K562 (cell line): ENCODE data around the gene FOXK2. TPM values are rescaled to one million over a fixed set of nuclear protein-coding genes. Genes with fewer than 3 reads are reported as not detected.

Source experiments
- ATAC-seq: fragments of 200-7000 bp; cut with Tn5 transposase; 3 replicates; pipeline ENCODE4 v1.9.1; 2020; ENCODE audit warnings: moderate library complexity
- BruUV-seq: library from RNA; stranded (reverse); fragments of 400-500 nt; replicated peaks from 2 replicates; lab custom pipeline; 2021; lab: Mats Ljungman, UMichigan
- CTCF ChIA-PET: fragments of 300-600 bp; formaldehyde crosslinking; extraction: SDS; loops from one replicate; lab custom pipeline; 2021; ENCODE audit warnings: low intra/inter-chr PET ratio; lab: Yijun Ruan, JAX
- POLR2A ChIA-PET: fragments of 300-600, 350-650 bp; sonication (Branson Sonifier 250); formaldehyde crosslinking; extraction: SDS; loops from one replicate; lab custom pipeline; 2021; ENCODE audit warnings: antibody characterized with exemption, inconsistent platforms; lab: Yijun Ruan, JAX
- DNase-seq, 4 experiments: peaks; one replicate each; pipeline versions ENCODE4 v3.0.0 to v3.0.0-alpha.2; 2011 to 2018; ENCODE audit warnings: low spot score in 3 of 4, mixed read lengths in 3 of 4; ENCODE audit errors: extremely low read depth in 1 of 4
- FAIRE-seq: peaks from 2 replicates; lab custom pipeline; 2011; peaks lifted over from hg19 to GRCh38; lab: Jason Lieb, UNC
- H2AFZ ChIP-seq: 2 replicates; pipeline ENCODE4 v1.6.0; 2011; ENCODE audit warnings: low read depth, low read length, control low read depth, inconsistent platforms
- H3K27ac ChIP-seq: fragments of 200-600 bp; 3 replicates; pipeline ENCODE4 v1.8.0; 2011; ENCODE audit warnings: low read depth, mild to moderate bottlenecking, control low read depth, inconsistent platforms, low read length, moderate library complexity, mixed read lengths; ENCODE audit errors: extremely low read depth
- H3K27me3 ChIP-seq, 2 experiments: fragments of 300-600 bp in 1 of 2; 2 replicates in 1 of 2; 3 replicates in 1 of 2; pipeline versions ENCODE4 v1.6.0 to v1.8.0; 2011; ENCODE audit warnings: inconsistent platforms in 2 of 2, low read length in 2 of 2, mild to moderate bottlenecking in 1 of 2, mixed read lengths in 1 of 2, moderate library complexity in 1 of 2; ENCODE audit not compliant: control insufficient read depth in 2 of 2, insufficient read depth in 2 of 2
- H3K36me3 ChIP-seq: fragments of 300-600 bp; 3 replicates; pipeline ENCODE4 v1.8.0; 2011; ENCODE audit warnings: mild to moderate bottlenecking, low read length, inconsistent platforms; ENCODE audit not compliant: control insufficient read depth, insufficient read depth
- H3K4me1 ChIP-seq, 2 experiments: fragments of 200-600 bp in 1 of 2; replicated peaks in 1 of 2; 2 replicates in 1 of 2; 3 replicates in 1 of 2; pipeline versions ENCODE4 v1.5.1 to v1.8.0; 2011; ENCODE audit warnings: inconsistent platforms in 2 of 2, low read length in 2 of 2, mild to moderate bottlenecking in 1 of 2, mixed read lengths in 1 of 2, moderate library complexity in 1 of 2; ENCODE audit not compliant: control insufficient read depth in 2 of 2, insufficient read depth in 2 of 2
- H3K4me2 ChIP-seq: 2 replicates; pipeline ENCODE4 v1.6.1; 2011; ENCODE audit warnings: low read length, control low read depth, inconsistent platforms, mixed read lengths; ENCODE audit not compliant: insufficient read depth
- H3K4me3 ChIP-seq: fragments of 200-600 bp; sonication (generic), shearing (Covaris generic); 2 replicates; pipeline ENCODE4 v1.5.1; 2016; ENCODE audit warnings: control low read depth, inconsistent platforms
- H3K79me2 ChIP-seq: fragments of 200-600 bp; 3 replicates; pipeline ENCODE4 v1.8.0; 2011; ENCODE audit warnings: low read length, inconsistent platforms; ENCODE audit not compliant: control insufficient read depth, insufficient read depth
- H3K9ac ChIP-seq, 2 experiments: 2 replicates each; pipeline versions ENCODE4 v1.6.0 to v1.6.1; 2011; ENCODE audit warnings: low read depth in 2 of 2, low read length in 2 of 2, control low read depth in 1 of 2, inconsistent platforms in 1 of 2, mild to moderate bottlenecking in 1 of 2, mixed read lengths in 1 of 2; ENCODE audit not compliant: insufficient read depth in 1 of 2
- H3K9me1 ChIP-seq: one replicate; pipeline ENCODE4 v1.6.0; 2011; ENCODE audit warnings: inconsistent platforms, mild to moderate bottlenecking, low read length, moderate library complexity; ENCODE audit not compliant: control insufficient read depth, insufficient read depth
- H3K9me3 ChIP-seq: replicated peaks from 2 replicates; pipeline ENCODE4 v1.5.1; 2011; ENCODE audit warnings: low read depth, low read length, inconsistent platforms; ENCODE audit not compliant: control insufficient read depth, insufficient read depth
- H4K20me1 ChIP-seq: replicated peaks from 2 replicates; pipeline ENCODE4 v1.6.1; 2011; ENCODE audit warnings: low read length, inconsistent platforms, mixed read lengths; ENCODE audit not compliant: control insufficient read depth, insufficient read depth
- ARNT ChIP-seq, 2 experiments: fragments of 450-650 bp; IDR thresholded peaks; 2 replicates each; pipeline ENCODE4 v1.6.1; 2016; ENCODE audit warnings: mild to moderate bottlenecking in 1 of 2
- ASH1L ChIP-seq: fragments of 450-650 bp; IDR thresholded peaks from 2 replicates; pipeline ENCODE4 v1.6.1; 2018; ENCODE audit warnings: borderline replicate concordance, mild to moderate bottlenecking, low read depth; ENCODE audit not compliant: partially characterized antibody
- LCOR ChIP-seq: sonication (generic); formaldehyde crosslinking; IDR thresholded peaks from 2 replicates; pipeline ENCODE4 v1.8.0; 2022; ENCODE audit warnings: mild to moderate bottlenecking, missing genetic modification reagents
- MAFF ChIP-seq: IDR thresholded peaks from 2 replicates; pipeline ENCODE4 v1.6.1; 2012; ENCODE audit warnings: low read length, improper control_type of control experiment
- MYC ChIP-seq, 2 experiments: fragments of 250-450 bp in 1 of 2; sonication (Bioruptor Pico) in 1 of 2; IDR thresholded peaks; 2 replicates each; pipeline versions ENCODE4 v1.5.1 to v1.6.1; 2012 to 2021; ENCODE audit warnings: low read depth in 2 of 2, borderline replicate concordance in 1 of 2, improper control_type of control experiment in 1 of 2, low read length in 1 of 2, mild to moderate bottlenecking in 1 of 2, moderate library complexity in 1 of 2
- PTTG1 ChIP-seq: fragments of 450-650 bp; IDR thresholded peaks from 2 replicates; pipeline ENCODE4 v1.6.1; 2016; ENCODE audit warnings: low read depth, mild to moderate bottlenecking, missing genetic modification characterization, missing compliant biosample characterization
- ZBTB8A ChIP-seq: fragments of 450-650 bp; IDR thresholded peaks from 2 replicates; pipeline ENCODE4 v1.6.1; 2018; ENCODE audit warnings: mild to moderate bottlenecking, moderate library complexity; ENCODE audit not compliant: partially characterized antibody
- ZNF445 ChIP-seq: fragments of 250-450 bp; sonication (Bioruptor Pico); IDR thresholded peaks from 2 replicates; pipeline ENCODE4 v1.4.0; 2020; ENCODE audit warnings: low read depth, mild to moderate bottlenecking, moderate library complexity
- WGBS: fragments of 100-300 bp; shearing (Covaris generic); methylation state at CpG from one replicate; pipeline ENCODE4 v1.1.6; 2016; ENCODE audit warnings: low coverage, mixed read lengths; ENCODE audit not compliant: insufficient coverage; ENCODE audit errors: missing lambda C conversion rate; 5-methylcytosine and 5-hydroxymethylcytosine counted together
- in situ Hi-C: fragments of 300-500 bp; cut with MboI; formaldehyde crosslinking; loops from 4 replicates; pipeline ENCODE4 v1.15.0; 2018; ENCODE audit warnings: inconsistent platforms, mixed read lengths
- intact Hi-C: fragments of 100-400 bp; cut with micrococcal nuclease; formaldehyde crosslinking; loops from 2 replicates; pipeline ENCODE4 v1.14.2; 2022
- polyA plus RNA-seq, 8 experiments: library from polyadenylated mRNA; depleted of rRNA in 4 of 8; stranded (reverse) in 5 of 8; unstranded in 3 of 8; fragments of >200 nt; fragmentation: Nextera tagmentation in 2 of 8; fragmentation: Illumina TruSeq in 1 of 8; extraction: Ambion mirVana in 2 of 8; extraction: Trizol in 1 of 8; gene quantifications; 2 replicates each; pipeline versions ENCODE4 v1.2.1 to v1.2.3, GENCODE V29; 2011 to 2014; ENCODE audit warnings: inconsistent platforms in 1 of 8, missing spikeins in 1 of 8
- total RNA-seq, 7 experiments: library from RNA; depleted of rRNA in 6 of 7; stranded (reverse); fragments of >200 nt in 6 of 7; fragmentation: Illumina TruSeq in 2 of 7; extraction: Trizol in 2 of 7; gene quantifications; 2 replicates each; pipeline versions ENCODE4 v1.2.1 to v1.2.3, GENCODE V29; 2011 to 2021; ENCODE audit warnings: low replicate concordance in 1 of 7
- TF ChIP-seq, protein P1 (sequence below): sonication (generic); formaldehyde crosslinking; IDR thresholded peaks from 2 replicates; pipeline ENCODE4 v1.8.1; 2023; ENCODE audit warnings: mild to moderate bottlenecking, missing genetic modification reagents

Gene FOXK2
- total and polyA plus RNA-seq, 9 of the 15 experiments (the other 6 are each of a cell fraction or from before 2014, with no cell fraction given), result 3.0 to 86.0 (median 44.1) TPM

DNA sequence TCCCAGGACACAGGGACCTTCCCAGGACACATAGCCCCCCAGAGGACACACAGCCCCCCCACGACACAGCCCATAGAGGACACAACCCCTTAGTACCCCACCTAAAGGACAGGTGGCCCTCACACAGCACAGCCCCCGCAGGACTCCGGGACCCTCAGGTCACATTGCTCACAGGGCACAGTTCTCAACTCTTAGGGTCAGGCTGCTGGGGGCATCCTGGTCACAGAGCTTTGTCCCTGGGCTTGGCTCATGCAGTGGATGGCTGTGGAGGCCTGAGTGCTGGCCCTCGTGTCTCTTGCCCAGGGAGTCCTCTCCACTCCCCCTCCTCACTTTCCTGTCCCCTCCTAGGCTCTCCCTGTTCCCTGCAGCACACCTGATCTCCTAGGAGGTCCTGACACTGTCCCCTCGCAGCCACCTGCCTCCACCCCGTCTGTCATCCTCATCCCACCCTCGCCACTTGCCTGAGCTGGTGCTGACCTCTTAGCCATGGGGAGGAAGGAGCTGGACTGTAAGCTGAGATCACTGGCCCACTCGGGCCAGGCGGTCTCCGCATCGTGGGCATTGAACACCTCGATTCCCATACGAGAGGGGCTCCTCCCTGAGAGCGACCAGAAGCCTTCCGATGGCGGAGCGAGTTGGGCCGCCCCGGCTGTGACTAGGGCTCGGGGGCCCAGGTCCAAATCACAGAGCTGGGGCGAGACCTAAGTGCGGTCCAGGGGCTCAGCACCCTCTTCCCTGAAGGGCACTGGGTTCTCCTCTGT is 130.1 kb downstream of the FOXK2 start:
- no peak overlapping the region for H3K4me3 ChIP-seq
- H3K9me1 ChIP-seq, result peaks cover under 1% of the 10 kb centered on the region
- POLR2A ChIA-PET, result interaction anchor here (0.5 kb wide), 1 partner anchor 494 kb away, joined by 3 read pairs; no protein-coding TSS in a partner anchor
- H4K20me1 ChIP-seq, result peaks cover 11% of the 10 kb centered on the region; the same call in 1 of the 2 replicates
- no peak for FAIRE-seq
- no peaks in the 10 kb centered on the region for H3K27me3 ChIP-seq
- ATAC-seq, result no peak
- CTCF ChIA-PET, result no interaction called here
- H3K27ac ChIP-seq, result no peak overlapping the region
- no peaks in the 10 kb centered on the region for H3K9me3 ChIP-seq
- no peak for DNase-seq
- intact Hi-C loops, result no loop called here
- peaks cover 36% of the 10 kb centered on the region for H3K79me2 ChIP-seq
- TF ChIP-seq ZBTB8A, result no peak
- TF ChIP-seq ASH1L, result no peak
- TF ChIP-seq LCOR, result no peak
- no peak for TF ChIP-seq ZNF445
- no peak for TF ChIP-seq PTTG1 (tag)
- TF ChIP-seq MAFF, result no peak
- TF ChIP-seq ARNT (IDR thresholded peaks at IDR 0.05), result no peak
- TF ChIP-seq MYC (IDR thresholded peaks at IDR 0.05; ENCODE audit: low read depth, low read length), result no peak
- TF ChIP-seq MYC (CRISPR knock-in tag; IDR thresholded peaks at IDR 0.05; ENCODE audit: borderline replicate concordance, low read depth), result no peak
- TF ChIP-seq, protein P1, sequence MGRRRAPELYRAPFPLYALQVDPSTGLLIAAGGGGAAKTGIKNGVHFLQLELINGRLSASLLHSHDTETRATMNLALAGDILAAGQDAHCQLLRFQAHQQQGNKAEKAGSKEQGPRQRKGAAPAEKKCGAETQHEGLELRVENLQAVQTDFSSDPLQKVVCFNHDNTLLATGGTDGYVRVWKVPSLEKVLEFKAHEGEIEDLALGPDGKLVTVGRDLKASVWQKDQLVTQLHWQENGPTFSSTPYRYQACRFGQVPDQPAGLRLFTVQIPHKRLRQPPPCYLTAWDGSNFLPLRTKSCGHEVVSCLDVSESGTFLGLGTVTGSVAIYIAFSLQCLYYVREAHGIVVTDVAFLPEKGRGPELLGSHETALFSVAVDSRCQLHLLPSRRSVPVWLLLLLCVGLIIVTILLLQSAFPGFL (CRISPR knock-in tag), result no peak
- TF ChIP-seq, all 486 proteins: peak for 0
- H2AFZ ChIP-seq, result no peak overlapping the region
- 83% methylated on average over 17 of the region's 22 CpGs for WGBS
- H3K36me3 ChIP-seq, result peaks cover 12% of the 10 kb centered on the region
- in situ Hi-C loops, result no loop called here
- H3K4me1 ChIP-seq, result peaks cover 11 to 45% of the 10 kb centered on the region in 2 experiments; a peak in 4 of 5 replicates
- H3K9ac ChIP-seq, result peak overlapping the region in 1 of 2 experiments; percentile 23; a peak in 1 of 4 replicates
- no TSS peak for BruUV-seq
- no peak overlapping the region for H3K4me2 ChIP-seq
